ENCODE data around the gene EPS8L2. TPM values are rescaled to one million over a fixed set of nuclear protein-coding genes. Genes with fewer than 3 reads are reported as not detected.

Gene EPS8L2
- total and polyA plus RNA-seq, 2 donors (not counting 1 experiment from before 2014, with no cell fraction given): 13.9 to 22.7 TPM

DNA sequence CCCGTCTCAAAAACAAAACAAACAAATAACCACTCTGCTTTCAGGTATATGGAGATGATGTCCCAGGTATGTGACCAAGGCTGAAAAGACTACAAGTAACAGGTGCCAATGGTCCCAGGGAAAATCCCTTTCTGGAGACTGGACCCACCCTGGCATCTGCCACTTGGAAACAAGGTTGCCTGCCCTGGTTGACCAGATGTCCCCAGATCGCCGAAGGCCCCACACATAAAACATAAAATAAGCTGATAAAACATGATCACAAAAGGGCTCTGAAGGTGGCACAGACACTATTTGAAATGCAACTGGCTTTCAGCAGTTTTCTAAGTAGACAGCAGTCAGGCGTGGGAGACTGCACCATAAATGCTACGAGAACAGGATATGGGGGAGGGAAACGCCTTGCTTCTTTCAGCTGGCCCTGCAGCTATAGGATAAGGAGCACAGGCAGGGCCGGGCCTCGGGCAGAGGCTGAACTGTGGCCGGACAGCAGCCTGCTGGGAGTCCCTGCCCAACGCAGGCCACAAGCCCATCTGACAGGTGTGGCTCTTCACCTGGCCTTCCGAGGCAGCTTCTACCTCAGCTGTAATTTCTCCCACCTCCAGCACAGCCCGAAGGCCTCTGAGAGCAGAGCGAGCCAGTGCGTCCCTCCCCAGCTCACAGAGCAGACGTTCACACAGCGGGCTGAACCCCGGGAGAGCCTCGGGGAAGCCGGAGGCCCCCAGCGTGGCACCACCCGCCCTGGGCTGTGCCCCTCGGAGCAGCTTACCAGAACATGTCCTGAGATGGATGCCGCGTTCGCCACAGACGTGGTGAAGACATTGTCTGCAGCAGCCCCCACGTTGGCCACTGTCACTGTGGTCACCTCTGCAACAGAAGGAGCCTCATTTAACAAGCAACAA, 15.0 kb upstream of the EPS8L2 start:
- peaks cover 24% of the 10 kb centered on the region for H3K4me1 Mint-ChIP-seq
- peaks cover 46% of the 10 kb centered on the region for H3K79me2 ChIP-seq (ENCODE audit: control insufficient read depth, insufficient read depth, low read length)
- H3K36me3 ChIP-seq (replicated peaks in 1 of 2; ENCODE audit: control extremely low read depth in 1 of 2, control insufficient read depth in 1 of 2, extremely low read depth in 1 of 2, insufficient read depth in 2 of 2, low read length in 1 of 2): peaks cover 0 to 28% of the 10 kb centered on the region in 2 experiments
- no peaks in the 10 kb centered on the region for H3K9me3 Mint-ChIP-seq (ENCODE audit: insufficient read depth)
- no peaks in the 10 kb centered on the region for H3K9me3 ChIP-seq (ENCODE audit: control extremely low read depth in 1 of 3, control insufficient read depth in 2 of 3, insufficient read depth in 1 of 3, low read length in 2 of 3)
- no peak for DNase-seq
- H3K4me1 ChIP-seq (ENCODE audit: control insufficient read depth in 2 of 2, insufficient read depth in 2 of 2, low read length in 2 of 2): peaks cover 14 to 15% of the 10 kb centered on the region in 2 donors
- WGBS (ENCODE audit: insufficient coverage): 88% methylated on average over 26 of the region's 27 CpGs
- H3K27me3 Mint-ChIP-seq: no peaks in the 10 kb centered on the region
- CTCF ChIA-PET: interaction anchor here (0.7 to 1.7 kb wide), 2 partner anchors 29 to 30 kb away, joined by 4 read pairs; no protein-coding TSS in a partner anchor
- POLR2A ChIA-PET: no interaction called here
- no peak overlapping the region for H2AFZ ChIP-seq (ENCODE audit: insufficient read depth, low read depth, low read length, poor library complexity, severe bottlenecking)
- intact Hi-C loops (cut with micrococcal nuclease): no loop called here
- H3K4me2 ChIP-seq (replicated peaks; ENCODE audit: low read depth, low read length, poor library complexity, severe bottlenecking): no peak overlapping the region
- H3K4me3 Mint-ChIP-seq: no peak overlapping the region
- TF ChIP-seq, protein P1, sequence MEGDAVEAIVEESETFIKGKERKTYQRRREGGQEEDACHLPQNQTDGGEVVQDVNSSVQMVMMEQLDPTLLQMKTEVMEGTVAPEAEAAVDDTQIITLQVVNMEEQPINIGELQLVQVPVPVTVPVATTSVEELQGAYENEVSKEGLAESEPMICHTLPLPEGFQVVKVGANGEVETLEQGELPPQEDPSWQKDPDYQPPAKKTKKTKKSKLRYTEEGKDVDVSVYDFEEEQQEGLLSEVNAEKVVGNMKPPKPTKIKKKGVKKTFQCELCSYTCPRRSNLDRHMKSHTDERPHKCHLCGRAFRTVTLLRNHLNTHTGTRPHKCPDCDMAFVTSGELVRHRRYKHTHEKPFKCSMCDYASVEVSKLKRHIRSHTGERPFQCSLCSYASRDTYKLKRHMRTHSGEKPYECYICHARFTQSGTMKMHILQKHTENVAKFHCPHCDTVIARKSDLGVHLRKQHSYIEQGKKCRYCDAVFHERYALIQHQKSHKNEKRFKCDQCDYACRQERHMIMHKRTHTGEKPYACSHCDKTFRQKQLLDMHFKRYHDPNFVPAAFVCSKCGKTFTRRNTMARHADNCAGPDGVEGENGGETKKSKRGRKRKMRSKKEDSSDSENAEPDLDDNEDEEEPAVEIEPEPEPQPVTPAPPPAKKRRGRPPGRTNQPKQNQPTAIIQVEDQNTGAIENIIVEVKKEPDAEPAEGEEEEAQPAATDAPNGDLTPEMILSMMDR (IDR thresholded peaks at IDR 0.05): no peak
- no peak for TF ChIP-seq EZH2 (IDR thresholded peaks at IDR 0.05; ENCODE audit: borderline replicate concordance, insufficient read depth, low read depth, low read length, poor library complexity, severe bottlenecking)
- H3K9ac ChIP-seq (ENCODE audit: low read length): no peak overlapping the region
- H3K4me3 ChIP-seq (ENCODE audit: control extremely low read depth in 1 of 5, extremely low read depth in 1 of 5, insufficient read depth in 1 of 5, low read depth in 2 of 5, low read length in 4 of 5): no peak overlapping the region
- ATAC-seq (ENCODE audit: low read depth): no peak
- peaks cover 40% of the 10 kb centered on the region for H4K20me1 ChIP-seq (ENCODE audit: control insufficient read depth, insufficient read depth, low read length, poor library complexity, severe bottlenecking)
- H3K27ac ChIP-seq (ENCODE audit: low read length in 2 of 2): no peak overlapping the region
- H3K27me3 ChIP-seq (replicated peaks in 1 of 4; ENCODE audit: control extremely low read depth in 1 of 4, control insufficient read depth in 3 of 4, insufficient read depth in 4 of 4, low read length in 3 of 4): no peaks in the 10 kb centered on the region
- peak overlapping the region; percentile 15 for H3K27ac Mint-ChIP-seq
